HG03135 (cell line): ENCODE measurements around the gene SHISA9.

Experiments used
- ATAC-seq: cut with Tn5 transposase; IDR thresholded peaks from one replicate; pipeline ENCODE4 v1.9.1; 2021; ENCODE audit warnings: mild to moderate bottlenecking, moderate library complexity; ENCODE audit not compliant: unreplicated experiment

The SHISA9 gene

GRCh38 chr16:13108126-13108525 lies 206.7 kb downstream of the SHISA9 start:
- no peak for ATAC-seq

- ATAC-seq: no peak
Measured at GRCh38 chr16:13109171-13109570, 207.8 kb downstream of the SHISA9 start.

- ATAC-seq: no peak
Measured at GRCh38 chr16:13110124-13110796, 208.9 kb downstream of the SHISA9 start.

DNA sequence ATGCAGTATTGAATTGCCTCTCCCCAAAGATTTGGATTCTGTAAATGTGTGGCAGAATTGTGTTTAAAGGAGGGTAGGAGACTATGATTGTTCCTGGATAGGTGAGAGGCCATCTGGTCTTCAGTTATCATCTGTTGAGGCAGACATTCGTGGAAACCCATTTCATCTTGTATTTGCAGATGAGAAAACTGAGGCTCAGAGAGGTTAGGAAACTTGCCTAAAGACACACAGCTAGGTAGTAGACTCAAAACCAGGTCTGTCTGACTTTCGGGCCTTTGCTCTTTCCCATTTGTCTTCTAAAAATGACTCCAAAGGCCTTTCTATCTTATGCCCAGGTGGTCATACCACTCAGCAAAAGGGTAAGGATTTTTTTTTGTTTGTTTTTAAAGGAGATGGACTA lies 210.3 kb downstream of the SHISA9 start:
- ATAC-seq: no peak

GRCh38 chr16:13113741-13114140 lies 212.3 kb downstream of the SHISA9 start:
- no peak for ATAC-seq

DNA sequence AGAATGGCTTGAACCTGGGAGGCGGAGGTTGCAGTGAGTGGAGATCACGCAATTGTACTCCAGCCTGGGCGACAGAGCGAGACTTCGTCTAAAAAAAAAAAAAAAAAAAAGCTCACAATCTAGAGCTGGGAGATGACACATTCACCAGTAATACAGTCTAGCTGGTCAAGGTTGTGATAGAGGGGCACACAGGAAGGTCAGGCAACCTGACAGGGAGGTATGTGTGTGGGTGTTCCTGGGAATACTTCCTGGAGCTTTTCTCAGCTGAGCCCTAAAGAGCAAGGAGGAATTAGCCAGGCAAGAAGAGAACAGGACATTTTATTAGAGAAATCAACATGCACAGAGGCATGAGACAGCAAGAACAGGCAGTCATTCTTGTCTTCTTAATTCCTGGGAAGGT lies 216.7 kb downstream of the SHISA9 start:
- no peak for ATAC-seq

DNA sequence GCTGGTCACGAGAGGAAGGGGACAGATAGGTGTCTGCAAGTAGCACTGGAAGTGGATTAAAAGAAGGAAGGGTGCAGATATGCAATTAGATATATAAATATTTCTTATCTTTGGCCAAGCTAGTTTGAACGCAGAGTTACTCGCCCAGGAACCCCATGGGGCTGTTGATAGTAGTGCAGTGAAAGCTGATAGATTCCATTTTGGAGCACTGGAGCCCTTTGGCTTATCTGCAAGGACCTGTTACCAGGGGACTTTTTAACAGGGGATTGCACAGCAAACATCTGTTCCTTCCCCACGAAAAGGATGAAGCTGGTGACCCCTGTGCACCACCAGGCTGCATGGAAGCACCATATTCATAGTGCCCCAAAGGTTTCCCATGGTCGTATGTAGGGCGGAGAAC lies 218.7 kb downstream of the SHISA9 start:
- no peak for ATAC-seq

GRCh38 chr16:13120557-13120956 lies 219.2 kb downstream of the SHISA9 start:
- ATAC-seq: no peak

- no peak for ATAC-seq
Measured at GRCh38 chr16:13123991-13124390, 222.6 kb downstream of the SHISA9 start.

DNA sequence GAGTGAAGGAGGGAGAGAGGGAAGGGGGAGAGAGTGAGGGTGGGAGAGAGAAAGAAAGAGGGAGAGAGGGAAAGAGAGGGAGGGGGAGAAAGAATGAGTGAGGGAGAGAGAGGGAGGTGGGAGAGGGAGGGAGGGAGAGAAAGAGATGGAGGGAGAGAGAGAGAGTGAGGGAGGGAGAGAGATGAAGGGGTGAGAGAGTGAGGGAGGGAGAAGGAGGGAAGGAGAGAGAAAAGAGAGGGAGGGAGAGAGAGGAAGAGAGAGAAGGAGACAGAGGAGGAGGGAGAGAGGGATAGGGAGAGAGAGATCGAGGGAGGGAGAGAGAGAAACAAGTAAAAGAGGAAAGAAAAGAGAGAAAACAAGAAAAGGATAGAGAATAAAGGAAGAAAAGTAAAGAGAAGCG lies 225.7 kb downstream of the SHISA9 start:
- no peak for ATAC-seq

- ATAC-seq: no peak
Measured at GRCh38 chr16:13130586-13130985, 229.2 kb downstream of the SHISA9 start.

GRCh38 chr16:13134836-13135235 lies 233.4 kb downstream of the SHISA9 start:
- ATAC-seq: no peak

- no peak for ATAC-seq
Measured at GRCh38 chr16:13136901-13137300, 235.5 kb downstream of the SHISA9 start.

DNA sequence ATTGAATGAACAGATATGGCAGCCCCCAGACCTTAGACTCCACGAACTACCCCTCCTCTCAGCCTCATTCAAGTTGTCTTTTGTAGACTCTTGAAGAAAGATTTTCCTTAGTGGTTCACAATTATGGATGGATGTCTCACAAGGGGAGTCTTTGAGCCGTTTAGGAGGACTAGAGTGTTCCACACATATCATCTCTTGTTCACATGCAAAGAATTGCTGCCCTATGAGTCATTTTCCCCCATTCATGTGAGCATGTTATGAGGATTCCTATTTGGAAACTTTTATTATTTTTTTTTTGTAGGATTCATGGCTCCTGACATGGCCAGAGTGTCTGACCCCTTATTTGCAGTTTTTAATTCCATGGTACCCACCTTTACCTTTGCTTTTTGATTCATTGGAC lies 237.1 kb downstream of the SHISA9 start:
- no peak for ATAC-seq

GRCh38 chr16:13139661-13140241 lies 238.4 kb downstream of the SHISA9 start:
- no peak for ATAC-seq

DNA sequence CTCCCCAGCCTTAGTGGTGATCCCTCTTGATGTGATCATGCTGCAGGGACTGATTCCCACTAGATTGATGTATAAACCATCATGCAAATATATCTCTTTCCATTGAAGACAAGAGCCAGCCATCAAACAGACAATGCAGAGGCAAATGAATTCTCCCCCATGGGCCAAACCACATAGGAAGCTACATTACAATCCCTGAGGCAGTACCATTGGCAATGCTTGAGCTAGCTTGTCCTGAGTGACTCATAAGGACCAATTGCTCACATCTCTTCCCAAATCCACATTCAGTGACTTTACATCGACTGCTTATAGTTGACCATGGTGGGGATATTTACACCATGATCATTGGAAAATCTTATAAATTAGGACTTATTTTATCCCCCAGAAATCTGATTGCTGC lies 242.2 kb downstream of the SHISA9 start:
- ATAC-seq: no peak

GRCh38 chr16:13146829-13147228 lies 245.4 kb downstream of the SHISA9 start:
- no peak for ATAC-seq

DNA sequence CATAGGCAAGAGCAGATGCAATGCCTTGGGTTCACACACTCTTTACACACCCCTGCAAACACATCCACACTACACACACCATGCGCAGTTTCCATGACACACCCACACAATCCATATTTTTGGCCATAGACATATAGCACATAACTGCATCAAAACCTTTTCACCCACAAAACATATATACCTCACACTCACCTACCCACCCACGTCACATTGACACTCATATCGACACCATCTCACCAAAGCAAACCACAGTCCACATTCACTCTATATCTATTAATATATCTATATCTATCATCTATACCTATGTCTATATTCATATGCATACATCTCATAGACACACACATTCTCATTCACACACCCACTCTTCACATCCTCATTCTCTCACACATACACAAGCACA lies 246.9 kb downstream of the SHISA9 start:
- ATAC-seq: no peak

- no peak for ATAC-seq
Measured at GRCh38 chr16:13148836-13149235, 247.4 kb downstream of the SHISA9 start.

GRCh38 chr16:13150181-13150885 lies 248.9 kb downstream of the SHISA9 start:
- no peak for ATAC-seq

DNA sequence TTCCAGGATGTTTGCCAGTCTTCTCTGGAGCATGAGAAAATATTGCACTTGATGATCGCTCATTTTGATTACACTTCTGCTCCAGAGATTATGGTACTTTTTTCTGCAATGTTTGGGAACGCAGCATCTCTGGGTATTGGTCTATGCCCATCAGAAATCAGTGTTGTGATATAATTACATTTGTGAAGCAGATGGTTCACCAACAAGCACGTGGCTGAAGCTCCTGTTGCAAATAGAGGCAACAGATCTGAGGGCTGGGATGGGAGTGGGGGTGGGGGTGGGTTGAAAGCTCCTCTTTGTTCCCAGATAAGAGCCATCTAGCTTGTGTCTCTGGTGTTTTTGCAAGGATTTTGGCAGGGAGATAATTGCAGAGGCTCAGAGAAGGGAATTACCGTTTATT lies 252.3 kb downstream of the SHISA9 start:
- ATAC-seq: no peak

GRCh38 chr16:13154799-13155198 lies 253.4 kb downstream of the SHISA9 start:
- ATAC-seq: no peak
